H1 (cell line): ENCODE results near the gene CBR3.

Source experiments
- ATF2 ChIP-seq: IDR thresholded peaks from 2 replicates; pipeline ENCODE4 v1.6.1; 2012; ENCODE audit warnings: low read length, inconsistent platforms
- CEBPB ChIP-seq: IDR thresholded peaks from 2 replicates; pipeline ENCODE4 v1.6.1; 2012; ENCODE audit warnings: low read depth, low read length
- EGR1 ChIP-seq: IDR thresholded peaks from 2 replicates; pipeline ENCODE4 v1.6.1; 2011; ENCODE audit warnings: low read depth, low read length, borderline replicate concordance
- EP300 ChIP-seq, 2 experiments: IDR thresholded peaks; 1 replicate in 1 of 2; 2 replicates in 1 of 2; pipeline ENCODE4 v1.6.1; 2011 to 2012; ENCODE audit warnings: low read depth in 2 of 2, low read length in 2 of 2, mild to moderate bottlenecking in 2 of 2, borderline replicate concordance in 1 of 2, inconsistent platforms in 1 of 2, moderate library complexity in 1 of 2
- GABPA ChIP-seq: IDR thresholded peaks from 2 replicates; pipeline ENCODE4 v1.6.1; 2011; ENCODE audit warnings: mild to moderate bottlenecking, low read length, moderate library complexity, borderline replicate concordance; ENCODE audit not compliant: insufficient read depth
- KDM1A ChIP-seq: fragments of 200-600, 300-600 bp; sonication (generic); IDR thresholded peaks from 2 replicates; pipeline ENCODE4 v1.7.1; 2016; ENCODE audit warnings: mild to moderate bottlenecking, low read length, borderline replicate concordance
- POLR2A ChIP-seq, 2 experiments: IDR thresholded peaks; 1 replicate in 1 of 2; 2 replicates in 1 of 2; pipeline ENCODE4 v1.6.1; 2011; ENCODE audit warnings: low read depth in 2 of 2, low read length in 2 of 2, mild to moderate bottlenecking in 2 of 2; ENCODE audit errors: control extremely low read depth in 1 of 2
- POU5F1 ChIP-seq: IDR thresholded peaks from 2 replicates; pipeline ENCODE4 v1.6.1; 2011; ENCODE audit warnings: low read depth, mild to moderate bottlenecking, low read length, moderate library complexity
- SIN3A ChIP-seq, 2 experiments: IDR thresholded peaks in 1 of 2; conservative IDR thresholded peaks in 1 of 2; 2 replicates each; pipeline ENCODE4 v1.6.1; 2011 to 2012; ENCODE audit warnings: low read length in 2 of 2, improper control_type of control experiment in 1 of 2, low read depth in 1 of 2, mild to moderate bottlenecking in 1 of 2
- SP1 ChIP-seq: IDR thresholded peaks from 2 replicates; pipeline ENCODE4 v1.6.1; 2011; ENCODE audit warnings: low read depth, low read length
- TBP ChIP-seq: IDR thresholded peaks from 2 replicates; pipeline ENCODE4 v1.6.1; 2011; ENCODE audit warnings: low read depth, low read length, improper control_type of control experiment
- ZNF274 ChIP-seq: IDR thresholded peaks from 2 replicates; pipeline ENCODE4 v1.7.0; 2012; ENCODE audit warnings: low read length, borderline replicate concordance; ENCODE audit errors: extremely low read depth
- TF ChIP-seq, protein P1 (sequence below): IDR thresholded peaks from 2 replicates; pipeline ENCODE4 v1.6.1; 2011; ENCODE audit warnings: low read length, improper control_type of control experiment
- TF ChIP-seq, protein P2 (sequence below), 3 experiments: IDR thresholded peaks; 1 replicate in 2 of 3; 2 replicates in 1 of 3; pipeline versions ENCODE4 v1.5.1 to v1.6.1; 2011; ENCODE audit warnings: low read length in 3 of 3, mild to moderate bottlenecking in 3 of 3, inconsistent platforms in 2 of 3, low read depth in 1 of 3, moderate library complexity in 1 of 3; ENCODE audit not compliant: insufficient read depth in 1 of 3; ENCODE audit errors: control extremely low read depth in 1 of 3

GRCh38 chr21:36155603-36156338 lies 20.9 kb downstream of the CBR3 start:
- TF ChIP-seq, protein P1, sequence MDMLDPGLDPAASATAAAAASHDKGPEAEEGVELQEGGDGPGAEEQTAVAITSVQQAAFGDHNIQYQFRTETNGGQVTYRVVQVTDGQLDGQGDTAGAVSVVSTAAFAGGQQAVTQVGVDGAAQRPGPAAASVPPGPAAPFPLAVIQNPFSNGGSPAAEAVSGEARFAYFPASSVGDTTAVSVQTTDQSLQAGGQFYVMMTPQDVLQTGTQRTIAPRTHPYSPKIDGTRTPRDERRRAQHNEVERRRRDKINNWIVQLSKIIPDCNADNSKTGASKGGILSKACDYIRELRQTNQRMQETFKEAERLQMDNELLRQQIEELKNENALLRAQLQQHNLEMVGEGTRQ = no peak
- TF ChIP-seq, protein P2, sequence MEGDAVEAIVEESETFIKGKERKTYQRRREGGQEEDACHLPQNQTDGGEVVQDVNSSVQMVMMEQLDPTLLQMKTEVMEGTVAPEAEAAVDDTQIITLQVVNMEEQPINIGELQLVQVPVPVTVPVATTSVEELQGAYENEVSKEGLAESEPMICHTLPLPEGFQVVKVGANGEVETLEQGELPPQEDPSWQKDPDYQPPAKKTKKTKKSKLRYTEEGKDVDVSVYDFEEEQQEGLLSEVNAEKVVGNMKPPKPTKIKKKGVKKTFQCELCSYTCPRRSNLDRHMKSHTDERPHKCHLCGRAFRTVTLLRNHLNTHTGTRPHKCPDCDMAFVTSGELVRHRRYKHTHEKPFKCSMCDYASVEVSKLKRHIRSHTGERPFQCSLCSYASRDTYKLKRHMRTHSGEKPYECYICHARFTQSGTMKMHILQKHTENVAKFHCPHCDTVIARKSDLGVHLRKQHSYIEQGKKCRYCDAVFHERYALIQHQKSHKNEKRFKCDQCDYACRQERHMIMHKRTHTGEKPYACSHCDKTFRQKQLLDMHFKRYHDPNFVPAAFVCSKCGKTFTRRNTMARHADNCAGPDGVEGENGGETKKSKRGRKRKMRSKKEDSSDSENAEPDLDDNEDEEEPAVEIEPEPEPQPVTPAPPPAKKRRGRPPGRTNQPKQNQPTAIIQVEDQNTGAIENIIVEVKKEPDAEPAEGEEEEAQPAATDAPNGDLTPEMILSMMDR (IDR thresholded peaks at IDR 0.05; ENCODE audit: control extremely low read depth in 1 of 3, insufficient read depth in 1 of 3, low read depth in 1 of 3, low read length in 3 of 3) = no peak
- TF ChIP-seq SP1 (no peak), TBP (peak; percentile 91), EP300 (IDR thresholded peaks at IDR 0.05; ENCODE audit: borderline replicate concordance in 1 of 2, low read depth in 2 of 2, low read length in 2 of 2) (no peak), GABPA (no peak), SIN3A (conservative IDR thresholded peaks at IDR 0.05 in 1 of 2, IDR thresholded peaks at IDR 0.05 in 1 of 2; ENCODE audit: low read depth in 1 of 2, low read length in 2 of 2) (peak in 1 of 2 experiments; percentile 55; a peak in 1 of 4 replicates), ATF2 (no peak), POU5F1 (no peak), KDM1A (no peak), ZNF274 (no peak), CEBPB (no peak), POLR2A (IDR thresholded peaks at IDR 0.05; ENCODE audit: control extremely low read depth in 1 of 2, low read depth in 2 of 2, low read length in 2 of 2) (peak; percentile 85 to 93), EGR1 (no peak)
